DMS 273 treated with DMSO at 0.1 percent for 48 hours (cell line): ENCODE data around the gene KXD1.
"Not testable (repeated sequence)": the region's sequence is repeated elsewhere in the genome, so short reads cannot be mapped to it uniquely, and the experiment has no call there.

Experiments used
- DNase-seq: peaks from one replicate; lab custom pipeline; 2025; lab: John Stamatoyannopoulos, UW

KXD1 gene

DNA sequence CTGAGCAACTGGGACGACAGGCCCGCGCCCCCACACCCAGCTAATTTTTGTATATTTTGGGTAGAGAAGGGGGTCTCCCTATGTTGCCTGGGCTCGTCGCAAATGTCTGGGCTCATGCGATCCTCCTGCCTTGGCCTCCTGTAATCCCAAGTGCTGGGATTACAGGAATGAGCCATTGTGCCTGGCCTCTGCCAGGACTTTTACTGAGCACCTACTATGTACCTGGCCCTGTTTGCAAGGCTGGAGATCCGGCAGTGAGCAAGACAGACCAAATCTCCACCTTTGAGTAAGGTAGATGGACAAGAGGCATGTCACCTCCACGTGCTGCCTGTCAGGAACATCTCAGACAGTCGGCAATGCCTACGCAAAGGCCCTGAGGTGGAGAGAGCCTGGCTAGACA lies 21.2 kb upstream of the KXD1 start:
- DNase-seq = no peak

DNA sequence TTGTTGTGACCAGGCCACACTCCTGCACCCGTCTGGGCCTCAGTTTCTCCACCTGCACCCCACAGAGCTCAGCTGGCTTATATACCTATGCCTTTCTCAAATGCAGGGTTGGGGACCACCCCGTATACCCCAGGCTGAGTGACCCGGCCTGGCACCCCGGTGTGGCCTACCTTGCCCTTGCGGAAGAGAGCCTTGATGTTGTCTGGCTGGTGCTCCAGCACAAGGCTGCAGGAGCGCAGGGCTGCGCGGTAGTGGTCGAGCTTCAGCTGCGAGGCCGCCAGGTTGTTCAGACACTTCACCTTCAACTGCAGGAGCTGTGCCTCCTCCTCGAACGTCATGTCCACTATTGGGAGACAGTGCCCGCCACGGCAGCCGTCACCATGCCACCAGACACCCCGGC lies 20.2 kb upstream of the KXD1 start:
- DNase-seq = no peak

DNA sequence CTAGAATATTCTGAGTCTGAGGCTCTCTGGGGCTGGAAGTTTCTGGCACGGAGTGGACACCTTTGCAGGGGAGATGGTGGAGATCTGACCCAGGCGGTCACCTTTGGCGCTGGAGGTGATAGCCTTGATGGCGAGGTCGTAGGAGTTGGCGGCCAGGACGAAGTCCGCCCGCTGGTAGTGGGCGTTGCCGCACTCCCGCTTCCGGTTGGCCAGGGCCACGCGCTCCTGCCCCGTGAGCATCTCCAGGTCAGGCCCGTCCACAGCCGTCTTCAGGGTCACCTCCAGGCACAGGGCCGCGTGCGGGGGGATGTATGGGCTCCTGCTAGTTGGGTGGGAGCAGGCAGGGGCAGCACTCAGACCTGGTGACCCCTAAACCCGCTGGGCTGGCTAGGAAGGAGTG lies 19.6 kb upstream of the KXD1 start:
- no peak for DNase-seq

DNA sequence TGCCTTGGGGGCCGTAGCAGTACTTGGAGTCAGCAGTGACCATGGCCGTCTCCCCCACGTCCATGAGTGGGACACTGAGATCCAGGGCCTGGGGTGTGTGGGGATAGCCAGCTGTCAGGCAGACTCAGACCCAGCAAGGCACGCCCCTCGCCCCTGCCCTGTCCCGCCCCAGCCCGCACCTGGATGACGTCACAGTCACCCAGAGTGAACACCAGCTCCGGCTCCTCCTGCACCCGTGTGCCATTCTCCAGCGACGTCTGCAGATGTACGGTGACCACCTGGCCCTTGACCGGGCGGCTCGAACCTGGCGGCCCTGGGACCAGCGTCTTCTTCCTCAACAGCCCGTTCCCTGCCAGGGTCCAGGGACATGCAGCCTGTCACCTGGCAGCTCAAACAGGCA lies 18.3 kb upstream of the KXD1 start:
- no peak for DNase-seq

DNA sequence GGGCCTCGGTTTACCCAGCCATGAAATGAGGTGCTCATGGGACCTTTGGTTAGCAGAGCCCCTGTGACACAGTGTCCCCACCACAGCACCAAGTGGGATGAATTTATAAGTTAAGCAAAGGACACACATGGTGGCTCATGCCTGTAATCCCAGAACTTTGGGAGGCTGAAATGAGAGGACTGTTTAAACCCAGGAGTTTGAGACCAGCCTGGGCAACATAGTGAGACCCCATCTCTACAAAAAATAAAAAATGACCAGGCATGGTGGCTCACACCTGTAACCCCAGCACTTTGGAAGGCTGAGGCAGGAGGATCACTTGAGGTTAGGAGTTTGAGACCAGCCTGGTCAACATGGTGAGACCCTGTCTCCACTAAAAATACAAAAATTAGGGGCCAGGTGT lies 17.5 kb upstream of the KXD1 start:
- not testable (repeated sequence) for DNase-seq

DNA sequence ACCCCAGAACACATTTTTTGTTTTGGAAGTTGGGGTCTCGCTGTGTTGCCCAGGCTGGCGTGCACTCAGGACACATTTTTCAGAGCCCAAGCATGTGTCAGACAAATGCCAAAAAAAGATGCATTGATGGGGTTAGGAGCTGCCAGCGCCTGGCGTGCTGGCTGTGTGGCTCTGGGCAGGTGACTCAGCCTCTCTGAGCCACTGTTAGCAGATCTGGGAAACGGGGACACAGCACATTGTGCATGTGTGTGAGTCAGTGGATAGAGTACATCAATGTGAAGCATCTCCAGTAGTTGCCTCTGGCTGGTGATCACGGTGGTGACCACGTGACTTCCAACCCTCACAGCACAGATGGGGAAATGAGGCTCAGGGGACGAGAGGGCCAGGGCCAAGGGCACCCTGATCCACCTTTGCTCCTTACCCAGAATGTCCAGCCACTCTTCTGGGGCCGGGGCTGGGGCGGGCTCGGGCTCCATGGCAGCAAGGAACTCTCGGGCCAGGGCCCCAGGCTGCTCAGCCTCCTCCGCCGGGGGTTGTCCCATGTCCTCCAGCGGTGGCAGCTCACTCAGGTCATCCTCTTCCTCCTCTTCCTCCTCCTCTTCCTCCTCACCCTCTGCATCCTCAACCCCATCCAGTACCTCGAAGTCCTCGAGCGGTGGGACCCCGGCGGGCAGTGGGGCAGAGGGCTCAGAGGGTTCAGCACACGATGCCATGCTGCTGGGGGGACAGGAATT lies 16.2 kb upstream of the KXD1 start:
- DNase-seq = no peak

DNA sequence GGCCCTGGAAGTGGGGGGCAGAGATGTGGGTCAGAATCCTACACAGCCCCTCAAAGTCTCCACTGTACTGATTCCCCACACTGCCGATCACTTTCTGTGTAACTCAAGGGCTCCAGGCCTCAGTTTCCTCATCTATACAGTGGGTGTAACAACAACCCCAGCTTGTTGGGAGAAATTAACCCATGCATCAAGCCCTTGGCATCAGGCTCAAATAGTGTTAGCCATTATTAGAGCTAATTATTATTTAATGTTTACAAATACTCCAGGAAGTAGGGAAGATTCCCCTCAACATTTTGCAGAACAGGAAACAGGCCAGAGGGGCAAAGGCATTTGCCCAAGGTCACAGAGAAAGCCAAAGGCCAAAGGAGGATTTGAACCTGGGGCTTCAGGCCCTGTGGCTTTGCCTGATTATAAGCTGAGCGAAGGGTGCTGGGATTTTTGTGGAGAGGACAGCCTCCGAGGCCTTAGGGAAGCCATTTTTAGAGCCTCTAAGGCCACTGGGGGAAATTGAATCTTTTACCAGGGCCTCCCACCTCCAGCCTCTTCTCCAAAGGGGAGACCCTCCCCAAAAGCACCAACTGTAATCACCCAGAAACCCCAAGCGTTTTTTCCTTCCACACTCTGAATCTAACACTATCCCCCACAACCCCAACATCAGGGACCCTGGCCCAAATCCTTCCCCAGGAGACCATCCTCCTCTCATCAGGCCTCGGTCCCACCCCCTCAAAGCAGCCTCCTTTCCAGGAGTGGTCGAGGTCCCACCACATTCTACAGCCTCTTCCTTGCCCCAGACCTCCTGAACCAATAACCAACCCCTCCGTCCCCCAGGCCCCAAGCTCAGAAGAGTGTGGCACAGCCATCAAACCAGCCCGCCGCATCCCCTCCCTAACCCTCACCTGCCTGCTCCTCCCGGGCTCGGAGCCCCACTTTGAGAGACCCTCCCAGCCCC lies 15.4 kb upstream of the KXD1 start:
- no peak for DNase-seq

DNA sequence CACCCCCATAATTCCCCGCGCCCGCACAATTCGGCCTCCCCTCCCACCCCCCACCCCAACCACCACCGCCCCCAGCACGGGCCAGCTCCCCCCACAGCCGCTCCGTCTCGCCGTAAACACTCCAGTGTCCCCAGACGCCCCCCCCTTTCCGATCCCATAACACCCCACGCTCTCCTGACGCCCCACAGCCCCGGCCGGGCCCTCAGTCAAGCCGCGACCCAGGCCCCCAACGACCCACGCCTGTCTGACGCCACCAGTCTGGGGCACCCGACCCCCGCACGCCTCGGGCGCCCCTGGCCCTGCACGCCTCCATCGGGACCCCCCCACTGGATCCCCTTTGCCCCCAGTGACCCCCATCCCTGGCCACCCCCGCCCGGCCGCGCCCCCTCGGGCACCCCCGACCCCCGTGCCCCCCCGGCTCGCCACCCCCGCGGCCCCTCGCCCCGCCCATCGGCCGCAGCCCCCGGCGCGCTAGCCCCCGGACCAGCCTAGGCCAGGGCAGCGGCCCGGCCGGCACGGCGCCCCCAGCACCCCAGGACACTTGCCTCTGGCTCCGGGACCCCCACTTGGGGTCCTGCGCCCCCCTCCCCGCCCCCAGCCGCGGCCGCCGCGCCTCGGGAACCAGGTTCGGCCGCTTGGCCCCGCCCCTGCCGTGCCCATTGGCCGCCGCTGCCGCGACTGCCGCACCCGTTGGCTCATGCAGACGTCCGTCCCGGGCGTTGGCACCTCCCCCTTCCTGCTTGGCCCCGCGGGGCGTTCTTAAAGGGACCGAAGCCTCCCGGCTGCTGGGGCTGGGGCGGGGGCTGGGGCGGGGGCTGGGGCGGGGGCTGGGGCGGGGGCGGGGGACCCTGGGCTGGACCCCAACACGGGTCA lies 14.5 kb upstream of the KXD1 start, which contains the start of gene FKBP8:
Gene FKBP8 (minus strand): TSS at position 633 of the 873 bp plus-strand sequence. CDS start 1,603 bp downstream, outside the sequence.
- DNase-seq = peak; percentile 40

DNA sequence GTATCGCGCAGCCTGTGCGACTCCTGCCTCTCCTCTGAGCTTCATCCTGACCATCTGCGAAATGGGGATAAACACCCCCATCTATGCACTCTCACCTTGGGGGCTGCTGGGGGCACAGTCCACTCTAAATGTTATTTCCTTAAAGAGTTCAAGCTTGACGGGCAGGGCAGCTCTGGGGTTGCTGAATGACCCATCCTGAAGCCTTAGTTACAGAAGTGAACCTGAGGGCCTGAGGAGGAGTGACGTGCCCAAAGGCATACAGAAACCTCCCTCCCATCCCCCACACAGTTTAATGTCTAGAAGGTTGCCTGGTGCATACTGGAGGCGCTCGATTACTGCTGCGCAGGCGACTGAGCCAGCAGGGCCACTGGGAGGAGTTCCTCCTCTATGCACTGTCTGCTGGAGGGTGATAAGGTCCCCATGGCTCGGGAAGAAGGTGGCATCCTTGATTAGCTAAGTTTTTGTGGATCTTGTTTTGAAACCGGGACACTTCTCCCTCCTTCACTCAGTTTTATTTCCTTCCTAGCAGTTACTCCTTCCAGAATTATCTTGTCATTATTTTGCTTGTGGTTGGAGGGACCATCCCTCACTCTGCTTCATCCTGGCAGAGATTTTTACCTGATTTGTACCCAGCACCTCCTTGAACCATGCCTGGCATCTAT lies 13.7 kb upstream of the KXD1 start:
- DNase-seq = no peak

DNA sequence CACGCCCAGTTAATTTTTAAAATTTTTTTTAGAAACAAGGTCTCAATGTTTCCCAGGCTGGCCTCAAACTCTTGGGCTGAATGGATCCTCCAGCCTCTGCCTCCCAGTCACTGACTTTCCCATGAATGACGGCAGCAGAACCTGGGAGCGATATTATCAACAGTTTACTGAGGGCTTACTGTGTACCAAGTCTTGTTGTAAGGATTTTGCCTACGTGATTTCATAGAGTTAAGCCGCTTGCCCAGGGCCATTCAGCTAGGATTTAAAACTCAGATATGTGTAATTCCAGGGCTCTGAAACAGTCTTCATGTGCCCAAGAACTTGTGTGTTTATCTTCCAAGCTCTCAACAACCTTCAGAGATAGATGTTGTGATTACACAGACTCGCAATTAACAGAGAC lies 6.0 kb upstream of the KXD1 start:
- no peak for DNase-seq

DNA sequence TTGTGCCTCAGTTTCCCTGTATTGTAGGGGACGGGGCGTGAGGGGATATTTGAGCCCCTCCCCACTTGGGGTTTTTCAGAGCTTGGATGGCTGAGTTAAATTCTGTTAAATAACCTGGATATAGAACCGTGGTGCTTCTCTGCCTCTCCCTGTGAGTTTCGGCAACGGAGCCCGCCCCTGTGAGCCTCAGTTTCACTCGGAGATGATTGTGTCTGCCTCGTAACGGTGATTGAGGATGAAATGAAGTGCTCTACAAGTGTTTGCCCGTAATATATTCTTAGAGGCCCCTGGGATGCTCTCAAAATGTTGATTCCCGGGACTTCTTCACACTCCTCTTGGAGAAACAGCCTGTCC lies 509 bp downstream of the KXD1 start:
- no peak for DNase-seq

DNA sequence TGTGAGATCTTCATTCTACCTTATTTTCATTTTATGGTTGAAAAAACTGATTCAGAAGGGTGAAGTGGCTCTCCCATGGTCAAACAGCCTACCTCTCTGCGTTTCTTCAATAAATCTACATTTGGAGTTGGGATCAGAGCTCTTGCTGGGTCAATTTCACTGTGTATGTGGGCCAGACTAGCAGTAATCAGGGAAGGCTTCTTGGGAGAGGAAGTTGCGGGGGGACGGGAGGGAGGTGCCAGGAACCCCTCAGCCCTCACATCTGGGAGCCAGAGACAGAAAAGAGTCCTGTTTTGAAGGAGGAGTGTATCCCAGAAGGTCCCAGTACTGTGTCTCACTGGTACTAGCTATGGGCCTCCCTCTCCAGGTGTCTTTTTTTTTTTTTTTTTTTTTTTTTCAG lies 934 bp downstream of the KXD1 start:
- no peak for DNase-seq

DNA sequence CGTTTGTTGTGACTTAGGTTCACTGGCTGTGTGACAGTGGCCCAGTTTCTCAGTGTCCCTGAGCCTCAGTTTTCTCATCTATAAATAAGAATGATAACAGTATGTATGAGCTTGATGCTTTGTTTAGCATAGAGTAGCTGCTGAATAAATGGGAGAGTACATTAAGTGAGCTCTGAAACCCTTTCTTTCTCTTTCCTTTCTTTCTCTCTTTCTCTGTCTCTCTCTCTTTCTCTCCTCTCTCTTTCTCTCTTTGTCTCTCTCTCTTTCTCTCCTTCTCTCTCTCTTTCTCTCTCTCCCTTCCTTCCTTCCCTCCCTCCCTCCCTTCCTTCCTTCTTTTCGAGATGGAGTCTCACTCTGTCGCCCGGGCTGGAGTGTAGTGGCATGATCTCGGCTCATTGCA lies 2.0 kb downstream of the KXD1 start:
- no peak for DNase-seq

DNA sequence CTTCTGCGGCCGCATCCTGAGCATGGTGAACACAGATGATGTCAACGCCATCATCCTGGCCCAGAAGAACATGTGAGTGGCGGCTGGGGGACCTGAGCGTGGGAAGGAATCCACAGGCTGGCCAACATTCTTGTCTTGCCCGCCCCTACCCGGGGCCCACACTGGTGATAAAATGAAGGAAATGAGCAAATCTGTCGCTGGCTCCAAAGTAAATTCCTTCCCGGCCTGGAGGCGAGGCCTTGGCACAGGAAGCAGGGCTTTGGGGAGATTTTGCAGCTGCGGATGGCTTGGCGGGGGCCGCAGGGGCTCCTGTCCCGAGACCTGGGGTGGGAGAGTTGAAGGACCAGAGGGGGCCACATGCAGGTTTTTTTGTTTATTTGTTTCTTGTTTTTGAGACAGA lies 4.4 kb downstream of the KXD1 start:
- no peak for DNase-seq

DNA sequence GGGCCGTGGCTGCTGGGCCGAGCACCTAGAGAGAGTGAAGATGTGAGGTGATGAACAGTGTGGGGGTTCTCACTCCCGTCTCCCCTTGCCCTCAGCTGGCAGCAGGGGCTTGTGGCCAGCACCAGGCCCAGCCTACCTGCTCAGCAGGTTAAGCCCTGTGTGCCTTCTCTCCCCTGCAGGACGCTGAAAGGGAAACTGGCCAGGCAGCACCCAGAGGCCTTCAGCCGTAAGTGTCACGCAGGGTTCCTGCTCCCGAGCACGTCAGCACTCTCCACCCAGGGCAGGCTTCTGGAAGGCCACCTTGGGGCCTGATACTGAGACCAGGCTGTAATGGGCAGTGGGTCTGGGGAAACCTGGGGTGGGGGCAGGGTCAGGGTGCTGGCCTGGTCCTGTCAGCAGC lies 9.3 kb downstream of the KXD1 start:
- no peak for DNase-seq

DNA sequence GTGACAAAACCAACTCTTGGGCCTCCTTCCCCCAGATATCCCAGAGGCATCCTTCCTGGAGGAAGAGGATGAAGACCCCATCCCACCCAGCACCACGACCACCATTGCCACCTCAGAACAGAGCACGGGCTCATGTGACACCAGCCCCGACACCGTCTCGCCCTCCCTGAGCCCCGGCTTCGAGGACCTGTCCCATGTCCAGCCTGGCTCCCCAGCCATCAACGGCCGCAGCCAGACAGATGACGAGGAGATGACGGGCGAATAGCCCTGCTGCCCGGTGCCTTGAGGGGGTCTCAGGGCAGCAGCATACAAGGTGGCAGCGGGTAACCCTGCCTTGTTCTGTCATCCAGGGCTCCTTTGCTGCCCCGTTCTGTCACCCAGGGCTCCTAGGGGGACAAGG lies 10.7 kb downstream of the KXD1 start:
- DNase-seq = no peak

DNA sequence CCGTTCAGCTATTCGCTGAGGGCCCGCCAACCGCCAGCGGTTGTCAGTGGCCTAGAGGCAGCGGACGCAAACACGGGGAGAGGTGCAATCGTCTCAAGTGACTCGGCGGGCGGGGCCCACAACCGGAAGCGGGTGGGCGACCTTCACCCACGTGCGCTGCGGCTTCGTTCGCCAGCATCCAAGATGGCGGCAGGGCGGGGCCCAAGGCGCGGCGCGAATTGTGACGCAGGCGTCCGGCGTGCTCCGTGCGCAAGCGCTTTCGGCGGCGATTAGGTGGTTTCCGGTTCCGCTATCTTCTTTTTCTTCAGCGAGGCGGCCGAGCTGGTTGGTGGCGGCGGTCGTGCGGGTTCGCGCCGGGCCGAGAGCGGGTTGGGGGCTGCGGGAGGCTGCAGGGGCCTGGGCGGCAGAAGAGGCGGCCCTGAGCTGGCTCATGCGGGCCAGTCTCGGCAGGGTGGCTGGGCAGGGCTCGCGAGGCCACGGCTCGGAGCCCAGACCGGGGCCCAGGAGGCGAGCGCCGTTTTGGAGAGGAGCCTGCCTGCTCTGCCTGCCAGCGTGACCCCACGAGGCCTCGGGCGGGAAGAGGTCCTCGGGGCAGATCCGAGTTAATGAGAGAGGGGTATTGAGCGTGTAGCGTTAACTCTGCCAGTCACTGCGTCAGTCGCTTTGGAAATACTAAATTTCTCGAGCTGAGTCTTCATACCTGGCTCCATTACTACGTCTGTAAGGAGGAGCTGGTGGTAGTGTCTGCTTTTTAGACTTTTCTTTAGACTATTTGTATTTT lies 14.1 kb downstream of the KXD1 start, which contains the start of gene UBA52:
Gene UBA52 (plus strand): TSS at position 294 of the 781 bp plus-strand sequence. CDS start 1,444 bp downstream, outside the sequence.
- DNase-seq = peak; percentile 93

DNA sequence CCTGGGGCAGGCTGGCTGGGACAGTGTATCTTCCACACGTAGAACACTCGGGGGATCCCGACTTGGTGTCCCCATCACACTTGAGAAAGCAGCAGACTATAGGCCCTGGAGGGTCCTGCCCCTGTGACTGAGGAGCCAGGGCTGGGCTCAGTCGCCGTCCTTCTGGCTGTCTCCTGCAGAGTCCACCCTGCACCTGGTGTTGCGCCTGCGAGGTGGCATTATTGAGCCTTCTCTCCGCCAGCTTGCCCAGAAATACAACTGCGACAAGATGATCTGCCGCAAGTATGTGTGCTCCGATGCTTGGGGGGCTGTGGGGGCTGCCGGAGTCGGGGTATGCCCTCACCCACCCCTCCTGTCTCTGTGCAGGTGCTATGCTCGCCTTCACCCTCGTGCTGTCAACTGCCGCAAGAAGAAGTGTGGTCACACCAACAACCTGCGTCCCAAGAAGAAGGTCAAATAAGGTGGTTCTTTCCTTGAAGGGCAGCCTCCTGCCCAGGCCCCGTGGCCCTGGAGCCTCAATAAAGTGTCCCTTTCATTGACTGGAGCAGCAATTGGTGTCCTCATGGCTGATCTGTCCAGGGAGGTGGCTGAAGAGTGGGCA lies 17.1 kb downstream of the KXD1 start:
- DNase-seq = no peak

DNA sequence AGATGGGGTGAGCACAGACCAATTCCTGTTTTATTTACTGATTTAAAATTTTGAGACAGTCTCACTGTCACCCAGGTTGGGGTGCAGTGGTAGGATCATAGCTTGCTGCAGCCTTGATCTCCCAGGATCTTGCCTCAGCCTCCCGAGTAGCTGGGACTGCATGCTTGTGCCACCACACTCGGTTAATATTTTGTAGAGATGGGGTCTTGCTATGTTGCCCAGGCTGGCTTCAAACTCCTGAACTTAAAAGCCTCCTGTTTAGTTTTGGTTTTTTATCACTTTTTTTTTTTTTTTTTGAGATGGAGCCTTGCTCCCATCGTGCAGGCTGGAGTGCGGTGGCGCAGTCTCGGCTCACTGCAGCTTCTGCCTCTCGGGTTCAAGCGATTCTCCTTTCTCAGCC lies 18.7 kb downstream of the KXD1 start:
- no peak for DNase-seq

DNA sequence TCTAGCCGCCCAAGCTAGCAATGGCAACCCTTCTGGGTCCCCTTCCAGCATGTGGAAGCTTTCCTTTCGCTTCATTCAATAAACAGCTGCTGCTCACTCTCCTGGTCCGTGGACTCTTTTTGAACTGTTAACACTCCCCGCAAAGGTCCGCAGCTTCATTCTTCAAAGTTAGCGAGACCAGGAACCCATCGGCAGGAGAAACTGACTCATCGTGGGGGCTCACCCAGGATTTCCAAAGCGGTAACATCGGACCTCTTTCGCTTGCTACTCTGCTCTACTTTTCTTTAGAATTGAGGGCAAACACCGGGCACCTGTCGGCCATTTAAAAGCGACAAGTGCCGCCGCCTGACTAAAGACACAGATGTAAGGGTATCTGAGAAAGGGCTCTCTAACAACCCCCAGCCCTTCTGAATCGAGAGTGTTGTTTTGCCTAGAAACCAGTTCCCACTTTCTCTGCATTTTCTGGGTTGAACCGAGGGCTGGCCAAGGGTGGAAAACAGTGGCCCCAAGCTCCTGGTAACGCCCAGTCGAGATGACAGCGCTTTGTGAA lies 19.8 kb downstream of the KXD1 start:
- no peak for DNase-seq
